Measurements from ENCODE around the gene ARPP21.

Gene ARPP21

GRCh38 chr3:35721628-35722027 is 82.3 kb downstream of the ARPP21 start:
- no peak overlapping the region for H3K9ac ChIP-seq (ENCODE audit: low read length)
- no peaks in the 10 kb centered on the region for H3K4me1 ChIP-seq (ENCODE audit: control insufficient read depth, low read depth, low read length)
- no peak overlapping the region for H3K4me3 ChIP-seq (ENCODE audit: low read length)
- no peaks in the 10 kb centered on the region for H3K9me3 ChIP-seq (ENCODE audit: control insufficient read depth, low read depth, low read length)
- no peak overlapping the region for H3K27ac ChIP-seq (ENCODE audit: low read length)
- peaks cover 29% of the 10 kb centered on the region for H3K27me3 ChIP-seq (ENCODE audit: control insufficient read depth, insufficient read depth, low read length)
- no peaks in the 10 kb centered on the region for H3K36me3 ChIP-seq (ENCODE audit: control insufficient read depth, low read depth, low read length)

DNA sequence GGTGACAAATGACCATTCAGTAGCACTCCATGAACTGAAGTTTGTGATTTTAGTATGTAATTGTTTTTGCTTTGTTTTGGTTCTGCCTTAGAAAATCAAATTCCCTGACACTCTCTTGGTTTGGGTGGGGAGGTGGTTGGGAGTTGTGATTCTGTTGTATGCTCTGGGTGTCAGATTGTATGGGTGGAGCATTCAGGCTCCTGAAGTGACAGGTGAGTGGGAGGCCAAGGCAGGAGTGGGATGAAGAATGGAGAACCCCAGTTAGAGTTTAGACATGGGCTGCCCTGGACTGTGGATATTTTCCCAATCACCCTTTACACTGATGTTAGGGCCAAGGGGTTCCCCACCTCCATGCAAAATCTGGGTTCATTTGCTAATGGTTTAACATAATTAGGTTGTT is 83.6 kb downstream of the ARPP21 start:
- Histone ChIP-seq H3K4me1 (ENCODE audit: control insufficient read depth, low read depth, low read length) (no peaks in the 10 kb centered on the region), H3K9ac (ENCODE audit: low read length) (no peak overlapping the region), H3K27ac (ENCODE audit: low read length) (no peak overlapping the region), H3K4me3 (ENCODE audit: low read length) (no peak overlapping the region), H3K27me3 (ENCODE audit: control insufficient read depth, insufficient read depth, low read length) (peaks cover 36% of the 10 kb centered on the region), H3K9me3 (ENCODE audit: control insufficient read depth, low read depth, low read length) (no peaks in the 10 kb centered on the region), H3K36me3 (ENCODE audit: control insufficient read depth, low read depth, low read length) (no peaks in the 10 kb centered on the region)

DNA sequence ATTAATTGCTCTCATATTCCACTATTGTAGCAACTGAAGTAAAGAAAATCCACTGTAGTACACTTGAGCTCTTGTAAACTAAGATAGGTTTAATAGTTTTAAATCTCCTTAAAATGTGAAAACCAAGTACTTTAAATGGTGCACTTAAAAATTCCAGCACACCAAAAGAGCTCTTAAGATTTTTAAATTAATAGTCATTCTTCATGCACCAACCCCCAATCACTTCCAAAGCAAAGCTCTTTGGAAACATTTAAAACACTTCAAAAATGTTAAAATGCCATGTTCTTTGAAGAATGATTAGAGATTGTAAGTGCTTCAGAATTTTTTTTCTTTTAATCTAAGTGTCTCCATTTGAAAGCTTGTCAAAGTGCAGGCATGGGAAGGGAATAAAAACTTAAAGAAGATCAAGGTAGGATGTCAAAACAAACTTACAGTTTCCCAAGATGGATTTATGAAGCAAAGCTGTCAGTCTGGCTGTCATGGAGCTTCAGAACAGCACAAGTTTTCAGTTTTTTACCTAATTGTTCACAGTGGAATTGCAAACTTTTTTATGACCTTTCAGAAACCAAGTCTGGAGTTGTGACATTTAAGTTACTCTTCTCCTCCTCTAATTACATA is 84.3 kb downstream of the ARPP21 start:
- no peaks in the 10 kb centered on the region for H3K4me1 ChIP-seq (ENCODE audit: control insufficient read depth, low read depth, low read length)
- H3K4me3 ChIP-seq (ENCODE audit: low read length): no peak overlapping the region
- H3K27ac ChIP-seq (ENCODE audit: low read length): no peak overlapping the region
- H3K9ac ChIP-seq (ENCODE audit: low read length): no peak overlapping the region
- H3K9me3 ChIP-seq (ENCODE audit: control insufficient read depth, low read depth, low read length): no peaks in the 10 kb centered on the region
- H3K36me3 ChIP-seq (ENCODE audit: control insufficient read depth, low read depth, low read length): no peaks in the 10 kb centered on the region
- H3K27me3 ChIP-seq (ENCODE audit: control insufficient read depth, insufficient read depth, low read length): peaks cover 36% of the 10 kb centered on the region

DNA sequence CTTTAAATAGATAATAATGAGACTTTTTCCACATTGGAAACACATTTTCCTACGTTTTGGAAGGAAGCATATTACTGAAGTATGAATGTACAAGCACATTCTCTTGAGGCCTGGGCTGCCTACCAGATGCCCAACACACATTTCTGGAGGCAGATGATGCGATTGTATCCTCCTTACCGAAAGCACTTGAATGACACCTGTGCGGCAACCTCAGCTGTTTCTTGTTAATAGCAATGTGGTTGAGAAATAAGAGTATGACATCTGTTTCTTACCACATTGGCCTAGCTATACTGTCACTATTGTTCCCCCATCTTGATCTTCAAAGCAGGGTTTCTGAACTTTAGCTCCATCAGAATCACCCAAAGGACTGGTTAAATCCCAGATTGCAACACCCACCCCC is 84.8 kb downstream of the ARPP21 start:
- Histone ChIP-seq H3K9me3 (ENCODE audit: control insufficient read depth, low read depth, low read length) (no peaks in the 10 kb centered on the region), H3K4me3 (ENCODE audit: low read length) (no peak overlapping the region), H3K4me1 (ENCODE audit: control insufficient read depth, low read depth, low read length) (no peaks in the 10 kb centered on the region), H3K27ac (ENCODE audit: low read length) (no peak overlapping the region), H3K9ac (ENCODE audit: low read length) (no peak overlapping the region), H3K27me3 (ENCODE audit: control insufficient read depth, insufficient read depth, low read length) (peaks cover 36% of the 10 kb centered on the region), H3K36me3 (ENCODE audit: control insufficient read depth, low read depth, low read length) (no peaks in the 10 kb centered on the region)

- Histone ChIP-seq H3K9ac (ENCODE audit: low read length) (no peak overlapping the region), H3K36me3 (ENCODE audit: control insufficient read depth, low read depth, low read length) (no peaks in the 10 kb centered on the region), H3K9me3 (ENCODE audit: control insufficient read depth, low read depth, low read length) (no peaks in the 10 kb centered on the region), H3K4me3 (ENCODE audit: low read length) (no peak overlapping the region), H3K27ac (ENCODE audit: low read length) (no peak overlapping the region), H3K27me3 (ENCODE audit: control insufficient read depth, insufficient read depth, low read length) (peaks cover 36% of the 10 kb centered on the region), H3K4me1 (ENCODE audit: control insufficient read depth, low read depth, low read length) (no peaks in the 10 kb centered on the region)
Observed at GRCh38 chr3:35727179-35727578, 87.9 kb downstream of the ARPP21 start.

- no peaks in the 10 kb centered on the region for H3K4me1 ChIP-seq (ENCODE audit: control insufficient read depth, low read depth, low read length)
- no peaks in the 10 kb centered on the region for H3K27me3 ChIP-seq (ENCODE audit: control insufficient read depth, insufficient read depth, low read length)
- H3K9me3 ChIP-seq (ENCODE audit: control insufficient read depth, low read depth, low read length): no peaks in the 10 kb centered on the region
- no peak overlapping the region for H3K9ac ChIP-seq (ENCODE audit: low read length)
- no peak overlapping the region for H3K4me3 ChIP-seq (ENCODE audit: low read length)
- H3K27ac ChIP-seq (ENCODE audit: low read length): no peak overlapping the region
- H3K36me3 ChIP-seq (ENCODE audit: control insufficient read depth, low read depth, low read length): no peaks in the 10 kb centered on the region
Observed at GRCh38 chr3:35733341-35733740, 94.0 kb downstream of the ARPP21 start.

- H3K9me3 ChIP-seq (ENCODE audit: control insufficient read depth, low read depth, low read length): no peaks in the 10 kb centered on the region
- no peak overlapping the region for H3K27ac ChIP-seq (ENCODE audit: low read length)
- H3K4me1 ChIP-seq (ENCODE audit: control insufficient read depth, low read depth, low read length): no peaks in the 10 kb centered on the region
- no peaks in the 10 kb centered on the region for H3K36me3 ChIP-seq (ENCODE audit: control insufficient read depth, low read depth, low read length)
- no peak overlapping the region for H3K9ac ChIP-seq (ENCODE audit: low read length)
- H3K27me3 ChIP-seq (ENCODE audit: control insufficient read depth, insufficient read depth, low read length): no peaks in the 10 kb centered on the region
- no peak overlapping the region for H3K4me3 ChIP-seq (ENCODE audit: low read length)
Observed at GRCh38 chr3:35733864-35734263, 94.5 kb downstream of the ARPP21 start.

- H3K27ac ChIP-seq (ENCODE audit: low read length): no peak overlapping the region
- H3K4me1 ChIP-seq (ENCODE audit: control insufficient read depth, low read depth, low read length): no peaks in the 10 kb centered on the region
Observed at GRCh38 chr3:35737080-35737479, 97.8 kb downstream of the ARPP21 start.

GRCh38 chr3:35737527-35737926 is 98.2 kb downstream of the ARPP21 start:
- Histone ChIP-seq H3K27ac (ENCODE audit: low read length) (no peak overlapping the region), H3K4me1 (ENCODE audit: control insufficient read depth, low read depth, low read length) (no peaks in the 10 kb centered on the region), H3K9me3 (ENCODE audit: control insufficient read depth, low read depth, low read length) (no peaks in the 10 kb centered on the region), H3K4me3 (ENCODE audit: low read length) (no peak overlapping the region), H3K27me3 (ENCODE audit: control insufficient read depth, insufficient read depth, low read length) (no peaks in the 10 kb centered on the region), H3K9ac (ENCODE audit: low read length) (no peak overlapping the region), H3K36me3 (ENCODE audit: control insufficient read depth, low read depth, low read length) (no peaks in the 10 kb centered on the region)

More at GRCh38 chr3:35737080-35737479, 97.8 kb downstream of the ARPP21 start:
- H3K36me3 ChIP-seq (ENCODE audit: control insufficient read depth, low read depth, low read length): no peaks in the 10 kb centered on the region
- H3K9ac ChIP-seq (ENCODE audit: low read length): no peak overlapping the region
- no peak overlapping the region for H3K4me3 ChIP-seq (ENCODE audit: low read length)
- H3K27me3 ChIP-seq (ENCODE audit: control insufficient read depth, insufficient read depth, low read length): no peaks in the 10 kb centered on the region
- no peaks in the 10 kb centered on the region for H3K9me3 ChIP-seq (ENCODE audit: control insufficient read depth, low read depth, low read length)

DNA sequence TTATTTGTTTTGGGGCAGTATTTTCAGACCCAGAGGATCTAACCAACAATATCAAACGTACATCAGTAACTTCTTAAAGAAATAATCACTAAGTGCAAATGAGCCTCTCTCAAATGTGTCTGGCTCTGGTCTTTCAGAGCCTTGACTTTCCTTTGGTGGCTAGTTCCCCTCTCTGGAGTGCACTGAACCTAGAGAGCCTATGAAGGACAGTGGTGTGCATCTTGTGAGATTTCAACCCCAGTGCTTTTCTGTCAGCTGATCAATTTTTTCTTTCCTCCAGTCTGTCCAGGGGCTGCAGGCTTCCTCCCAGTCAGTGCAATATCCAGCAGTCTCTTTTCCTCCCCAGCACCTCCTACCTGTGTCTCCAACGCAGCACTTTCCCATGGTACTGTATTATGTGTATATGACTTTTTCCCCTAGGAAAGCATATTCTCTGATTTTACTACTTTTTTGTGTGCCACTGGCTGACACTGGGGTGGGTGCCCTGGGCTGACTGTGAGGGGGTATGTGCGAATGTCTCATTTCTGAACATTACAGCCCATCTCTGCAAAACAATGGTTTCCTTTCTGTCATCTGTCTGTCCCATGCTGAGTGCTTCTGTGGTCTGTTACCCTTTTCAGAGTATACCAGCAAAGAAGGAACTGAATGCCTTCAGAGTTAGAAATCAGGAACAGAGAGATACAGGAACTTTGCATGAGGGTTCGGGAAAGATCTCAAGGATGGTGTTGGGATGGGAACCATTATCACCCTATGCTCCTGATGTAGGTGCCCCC is 98.8 kb downstream of the ARPP21 start:
- H3K9ac ChIP-seq (ENCODE audit: low read length): no peak overlapping the region
- no peaks in the 10 kb centered on the region for H3K9me3 ChIP-seq (ENCODE audit: control insufficient read depth, low read depth, low read length)
- no peak overlapping the region for H3K4me3 ChIP-seq (ENCODE audit: low read length)
- peaks cover under 1% of the 10 kb centered on the region for H3K27me3 ChIP-seq (ENCODE audit: control insufficient read depth, insufficient read depth, low read length)
- H3K27ac ChIP-seq (ENCODE audit: low read length): no peak overlapping the region
- H3K36me3 ChIP-seq (ENCODE audit: control insufficient read depth, low read depth, low read length): no peaks in the 10 kb centered on the region
- H3K4me1 ChIP-seq (ENCODE audit: control insufficient read depth, low read depth, low read length): no peaks in the 10 kb centered on the region

DNA sequence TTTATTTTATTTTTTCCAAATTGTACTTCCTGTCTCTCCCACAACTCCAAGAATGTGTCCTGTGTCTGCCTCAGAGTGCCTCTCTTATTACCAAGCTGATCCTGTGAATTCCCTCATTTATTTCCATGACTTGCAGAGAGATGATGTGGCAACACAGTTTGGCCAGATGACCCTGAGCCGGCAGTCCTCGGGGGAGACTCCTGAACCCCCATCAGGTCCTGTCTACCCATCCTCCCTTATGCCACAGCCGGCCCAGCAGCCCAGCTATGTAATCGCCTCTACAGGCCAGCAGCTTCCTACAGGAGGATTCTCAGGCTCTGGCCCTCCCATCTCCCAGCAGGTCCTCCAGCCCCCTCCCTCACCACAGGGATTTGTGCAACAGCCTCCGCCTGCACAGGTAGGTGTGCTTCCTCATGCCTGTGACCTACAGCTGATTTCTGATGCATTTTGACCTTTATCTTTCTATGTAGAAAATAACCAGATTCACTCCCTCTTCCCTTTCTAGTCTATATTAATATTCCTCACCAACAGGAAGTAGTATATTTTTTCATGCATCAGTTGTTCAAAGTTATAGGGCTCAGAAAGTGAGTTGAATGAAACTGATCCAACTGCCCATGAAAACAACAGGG is 100.0 kb downstream of the ARPP21 start:
- Histone ChIP-seq H3K9ac (ENCODE audit: low read length) (no peak overlapping the region), H3K4me3 (ENCODE audit: low read length) (no peak overlapping the region), H3K9me3 (ENCODE audit: control insufficient read depth, low read depth, low read length) (no peaks in the 10 kb centered on the region), H3K4me1 (ENCODE audit: control insufficient read depth, low read depth, low read length) (peaks cover 6% of the 10 kb centered on the region), H3K27me3 (ENCODE audit: control insufficient read depth, insufficient read depth, low read length) (peaks cover 12% of the 10 kb centered on the region), H3K27ac (ENCODE audit: low read length) (no peak overlapping the region), H3K36me3 (ENCODE audit: control insufficient read depth, low read depth, low read length) (no peaks in the 10 kb centered on the region)

All from iPS-18a (cell line).